Putamen (tissue), 1 donor: ENCODE data around the gene CLDN7.
A peak's percentile ranks its signal among the peaks of the same experiment; 100 is the strongest.

Source experiments
- DNase-seq: peaks from one replicate; pipeline ENCODE4 v3.0.0-alpha.2; 2016; ENCODE audit warnings: low spot score

CLDN7 gene

DNA sequence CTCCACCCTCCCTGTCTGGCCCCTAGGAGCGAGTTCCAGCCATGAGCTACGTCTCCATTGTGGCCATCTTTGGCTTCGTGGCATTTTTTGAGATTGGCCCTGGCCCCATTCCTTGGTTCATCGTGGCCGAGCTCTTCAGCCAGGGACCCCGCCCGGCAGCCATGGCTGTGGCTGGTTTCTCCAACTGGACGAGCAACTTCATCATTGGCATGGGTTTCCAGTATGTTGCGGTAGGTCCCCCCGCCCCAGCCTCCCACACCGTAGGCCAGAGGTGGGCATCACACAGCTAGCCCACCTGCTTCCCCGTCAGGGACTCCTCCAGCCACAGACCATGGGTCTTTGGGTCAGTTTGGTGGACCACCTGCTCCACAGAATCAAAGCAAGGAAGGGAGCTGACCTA, 23.4 kb upstream of the CLDN7 start:
- no peak for DNase-seq

- no peak for DNase-seq
Measured at GRCh38 chr17:7284911-7285310, 22.6 kb upstream of the CLDN7 start.

DNA sequence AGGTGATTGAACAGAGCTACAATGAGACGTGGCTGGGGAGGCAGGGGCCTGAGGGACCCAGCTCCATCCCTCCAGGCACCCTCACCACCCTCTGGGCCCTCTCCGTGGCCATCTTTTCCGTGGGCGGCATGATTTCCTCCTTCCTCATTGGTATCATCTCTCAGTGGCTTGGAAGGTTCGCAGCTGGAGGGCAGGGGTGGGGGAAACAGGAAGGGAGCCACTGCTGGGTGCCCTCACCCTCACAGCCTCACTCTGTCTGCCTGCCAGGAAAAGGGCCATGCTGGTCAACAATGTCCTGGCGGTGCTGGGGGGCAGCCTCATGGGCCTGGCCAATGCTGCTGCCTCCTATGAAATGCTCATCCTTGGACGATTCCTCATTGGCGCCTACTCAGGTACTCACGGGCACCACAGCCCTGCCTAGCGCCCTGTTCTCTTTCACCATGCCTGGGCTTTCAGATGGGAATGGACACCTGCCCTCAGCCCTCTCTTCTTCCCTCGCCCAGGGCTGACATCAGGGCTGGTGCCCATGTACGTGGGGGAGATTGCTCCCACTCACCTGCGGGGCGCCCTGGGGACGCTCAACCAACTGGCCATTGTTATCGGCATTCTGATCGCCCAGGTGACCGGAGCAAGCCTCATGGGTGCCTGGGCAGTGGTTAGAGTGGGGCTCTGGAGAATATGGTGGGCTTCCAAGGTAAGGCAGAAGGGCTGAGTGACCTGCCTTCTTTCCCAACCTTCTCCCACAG, 21.4 kb upstream of the CLDN7 start:
- DNase-seq: no peak

DNA sequence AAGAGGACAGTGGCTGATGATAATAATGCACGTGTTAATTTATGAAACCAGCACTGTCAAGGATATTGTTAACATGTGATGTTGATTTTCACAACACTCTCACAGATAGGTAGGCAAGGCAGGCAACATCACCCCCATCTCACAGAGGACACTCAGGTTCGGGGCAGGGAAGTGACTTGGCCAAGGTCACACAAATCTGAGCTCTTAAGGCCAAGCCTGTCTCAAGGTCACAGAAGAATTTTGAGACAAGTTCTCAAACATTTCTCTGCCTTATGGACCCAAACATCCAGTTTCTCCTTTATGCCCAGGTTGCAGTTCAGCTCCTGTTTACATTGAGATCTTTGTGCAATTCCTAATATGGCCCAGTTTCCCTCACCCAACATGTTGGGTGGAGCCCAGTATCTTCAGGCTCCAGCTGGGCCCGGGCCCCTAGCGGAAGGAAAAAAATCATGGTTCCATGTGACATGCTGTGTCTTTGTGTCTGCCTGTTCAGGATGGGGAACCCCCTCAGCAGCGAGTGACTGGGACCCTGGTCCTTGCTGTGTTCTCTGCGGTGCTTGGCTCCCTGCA, 20.6 kb upstream of the CLDN7 start:
- no peak for DNase-seq

- no peak for DNase-seq
Measured at GRCh38 chr17:7281953-7282751, 19.9 kb upstream of the CLDN7 start.

DNA sequence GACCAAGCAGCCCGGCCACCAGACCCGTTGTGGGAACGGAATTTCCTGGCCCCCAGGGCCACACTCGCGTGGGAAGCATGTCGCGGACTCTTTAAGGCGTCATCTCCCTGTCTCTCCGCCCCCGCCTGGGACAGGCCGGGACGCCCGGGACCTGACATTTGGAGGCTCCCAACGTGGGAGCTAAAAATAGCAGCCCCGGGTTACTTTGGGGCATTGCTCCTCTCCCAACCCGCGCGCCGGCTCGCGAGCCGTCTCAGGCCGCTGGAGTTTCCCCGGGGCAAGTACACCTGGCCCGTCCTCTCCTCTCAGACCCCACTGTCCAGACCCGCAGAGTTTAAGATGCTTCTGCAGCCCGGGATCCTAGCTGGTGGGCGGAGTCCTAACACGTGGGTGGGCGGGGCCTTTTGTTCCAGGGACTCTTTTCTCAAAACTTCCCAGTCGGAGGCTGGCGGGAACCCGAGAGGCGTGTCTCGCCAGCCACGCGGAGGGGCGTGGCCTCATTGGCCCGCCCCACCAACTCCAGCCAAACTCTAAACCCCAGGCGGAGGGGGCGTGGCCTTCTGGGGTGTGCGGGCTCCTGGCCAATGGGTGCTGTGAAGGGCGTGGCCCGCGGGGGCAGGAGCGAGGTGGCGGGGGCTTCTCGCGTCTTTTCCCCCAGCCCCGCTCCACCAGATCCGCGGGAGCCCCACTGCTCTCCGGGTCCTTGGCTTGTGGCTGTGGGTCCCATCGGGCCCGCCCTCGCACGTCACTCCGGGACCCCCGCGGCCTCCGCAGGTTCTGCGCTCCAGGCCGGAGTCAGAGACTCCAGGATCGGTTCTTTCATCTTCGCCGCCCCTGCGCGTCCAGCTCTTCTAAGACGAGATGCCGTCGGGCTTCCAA, 19.0 kb upstream of the CLDN7 start, which contains the start of gene SLC2A4:
Gene SLC2A4, plus strand, starts transcription at position 645 of the 879 bp plus-strand sequence. Its CDS starts 217 bp downstream, at position 862.
- DNase-seq: peak; percentile 61

DNA sequence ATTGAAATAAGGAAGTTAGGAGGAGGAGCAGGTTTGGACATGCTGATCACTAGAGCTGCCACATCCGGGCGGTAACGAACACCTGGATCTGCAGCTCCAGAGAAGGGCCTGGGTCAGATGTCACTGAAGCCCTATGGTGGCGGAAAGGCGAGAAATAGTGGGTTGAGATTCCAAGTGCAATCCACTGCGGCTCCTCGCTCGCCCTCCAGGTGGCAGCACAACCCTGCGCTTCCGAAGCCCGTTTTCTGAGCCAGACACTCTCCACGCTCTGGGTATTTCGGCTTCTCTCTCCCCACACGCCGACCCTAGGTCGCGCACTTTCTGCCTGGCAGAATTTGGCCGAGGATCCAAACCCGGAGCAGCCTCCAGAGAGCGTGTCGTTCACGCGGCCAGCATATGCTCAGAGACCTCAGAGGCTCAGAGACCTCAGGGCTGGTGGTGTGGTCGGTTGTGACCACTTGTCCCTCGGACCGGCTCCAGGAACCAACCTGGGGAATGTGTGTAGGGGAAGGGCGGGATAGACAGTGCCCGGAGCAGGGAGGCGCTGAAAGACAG, 18.3 kb upstream of the CLDN7 start:
- DNase-seq: peak; percentile 72

DNA sequence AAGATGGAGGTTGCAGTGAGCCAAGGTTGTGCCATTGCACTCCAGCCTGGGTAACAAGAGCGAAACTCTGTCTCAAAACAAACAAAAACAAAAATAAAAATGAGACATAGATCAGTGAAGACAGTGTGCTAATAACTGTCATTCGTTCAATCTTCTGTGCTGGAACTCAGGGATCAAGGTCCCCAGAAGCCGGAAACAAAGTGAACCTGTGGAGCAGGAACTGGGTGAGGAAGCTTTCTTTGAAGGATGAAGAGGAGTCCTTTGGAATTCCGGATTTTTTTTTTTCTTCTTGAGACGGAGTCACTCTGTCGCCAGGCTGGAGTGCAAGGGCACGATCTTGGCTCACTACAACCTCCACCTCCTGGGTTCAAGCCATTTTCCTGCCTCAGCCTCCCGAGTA, 17.2 kb upstream of the CLDN7 start:
- DNase-seq: no peak

DNA sequence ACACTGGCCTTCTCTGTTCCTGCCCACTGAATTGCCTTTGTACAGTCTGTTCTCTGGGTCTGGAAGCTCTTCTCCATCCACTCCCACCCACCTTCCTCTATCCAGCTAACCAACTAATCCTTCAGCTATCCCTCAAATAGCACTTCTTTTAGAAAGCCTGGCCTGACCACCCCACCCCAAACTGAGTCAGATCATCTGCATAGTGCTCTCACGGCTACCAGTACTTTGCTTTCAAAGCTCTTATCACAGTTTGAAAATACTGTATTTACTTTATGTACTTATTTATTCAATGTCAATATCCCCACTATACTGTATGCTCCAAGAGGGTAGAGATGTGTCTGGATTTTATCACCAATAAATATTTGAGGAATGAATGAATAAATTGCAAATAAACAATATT, 4.5 kb upstream of the CLDN7 start:
- DNase-seq: no peak

DNA sequence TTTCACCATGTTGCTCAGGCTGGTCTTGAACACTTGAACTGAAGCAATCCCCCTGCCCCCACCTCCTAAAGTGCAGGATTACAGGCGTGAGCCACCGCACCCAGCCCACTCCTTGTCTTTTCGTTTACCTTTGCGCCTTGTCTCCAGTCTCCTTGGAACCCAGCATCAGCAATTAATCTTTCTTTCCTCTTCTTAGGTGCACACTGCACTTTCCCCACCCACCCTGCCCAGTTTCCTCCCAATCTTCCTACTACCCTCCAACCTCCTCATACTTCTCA, 1.5 kb upstream of the CLDN7 start:
- DNase-seq: no peak

DNA sequence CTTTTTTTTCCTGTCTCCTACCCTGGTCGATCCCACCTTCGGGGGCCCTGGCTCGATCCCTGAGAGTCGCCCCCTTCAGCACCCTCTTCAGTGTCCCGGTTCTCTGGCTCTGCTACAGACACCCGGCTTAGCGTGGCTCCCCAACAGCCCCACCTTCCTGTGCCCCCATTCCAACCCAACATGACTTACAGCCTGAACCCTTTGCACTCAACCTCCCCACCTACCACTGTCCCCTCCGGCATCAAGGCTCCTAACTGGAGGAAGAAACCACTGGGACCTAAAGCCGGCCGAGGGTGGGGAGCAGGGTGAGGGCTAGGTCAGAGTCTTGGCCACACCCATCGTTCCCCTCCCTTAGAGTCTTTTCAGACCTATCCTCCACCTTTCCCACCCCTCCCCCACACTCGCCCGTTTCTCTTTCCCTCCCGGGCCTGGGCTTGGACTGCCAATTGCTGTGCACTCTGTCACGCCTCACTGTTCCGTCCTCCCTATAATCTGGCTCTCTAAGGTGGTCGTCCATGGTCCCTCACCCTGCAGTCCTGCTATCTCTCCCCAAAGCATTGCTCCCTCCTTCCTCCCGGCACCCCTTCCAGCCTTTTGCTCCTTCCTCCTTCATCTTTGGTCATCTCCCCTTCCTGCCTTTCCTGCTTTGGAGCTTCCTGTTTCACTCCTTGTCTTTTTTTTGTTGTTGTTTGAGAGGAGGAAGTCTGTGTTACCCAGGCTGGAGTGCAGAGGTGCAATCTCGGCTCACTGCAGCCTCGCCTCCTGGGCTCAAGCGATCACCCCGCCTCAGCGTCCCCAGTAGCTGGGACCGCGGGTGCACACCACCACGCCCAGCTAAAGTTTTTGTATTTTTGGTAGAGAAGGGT, 890 bp upstream of the CLDN7 start:
- DNase-seq: no peak

GRCh38 chr17:7261379-7262191, 693 bp downstream of the CLDN7 start:
- no peak for DNase-seq

- DNase-seq: no peak
Measured at GRCh38 chr17:7260651-7261378, 1.5 kb downstream of the CLDN7 start.

GRCh38 chr17:7260151-7260550, 2.1 kb downstream of the CLDN7 start:
- DNase-seq: no peak

- no peak for DNase-seq
Measured at GRCh38 chr17:7259555-7259889, 2.8 kb downstream of the CLDN7 start.

- DNase-seq: no peak
Measured at GRCh38 chr17:7258731-7259554, 3.3 kb downstream of the CLDN7 start.

DNA sequence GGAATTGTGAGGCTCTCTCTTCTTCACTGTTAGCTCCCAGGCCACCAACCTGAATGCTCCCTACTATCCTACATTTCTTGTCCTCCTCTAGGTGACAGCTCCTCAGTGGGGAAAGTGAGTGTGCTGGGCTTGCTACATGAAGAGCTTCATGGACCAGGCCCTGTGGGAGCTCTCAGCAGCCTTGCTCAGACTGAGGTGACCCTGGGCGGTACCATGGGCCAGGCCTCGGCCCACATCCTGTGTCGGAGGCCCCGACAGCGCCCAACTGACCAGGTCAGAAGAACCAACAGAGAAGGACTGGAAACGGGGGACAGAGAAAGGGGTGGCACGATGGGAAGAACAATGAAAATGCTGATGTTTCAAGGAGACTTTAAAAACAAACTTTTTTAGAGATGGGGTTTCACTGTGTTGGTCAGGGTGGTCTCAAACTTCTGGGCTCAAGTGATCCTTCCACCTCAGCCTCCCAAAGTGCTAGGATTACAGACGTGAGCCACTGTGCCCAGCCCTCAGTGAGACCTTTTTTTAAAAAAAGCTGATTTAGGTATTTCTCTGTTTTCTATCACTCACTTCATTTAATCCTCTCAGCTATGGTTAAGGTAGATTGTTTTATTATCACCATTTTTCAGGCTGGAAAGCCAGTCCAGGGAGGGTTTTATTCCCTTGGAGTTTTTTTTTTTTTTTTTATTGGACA, 5.4 kb downstream of the CLDN7 start:
- no peak for DNase-seq

- no peak for DNase-seq
Measured at GRCh38 chr17:7254511-7254910, 7.8 kb downstream of the CLDN7 start.
